Activated CD4-positive, alpha-beta T cell treated with anti-CD3 and anti-CD28 coated beads for 4 hours (primary cell): ENCODE data around the gene MEN1.
"Not testable (repeated sequence)": the region's sequence is repeated elsewhere in the genome, so short reads cannot be mapped to it uniquely, and the experiment has no call there.

ENCODE experiments used
- DNase-seq, 2 donors: peaks; one replicate each; pipeline ENCODE4 v3.0.0-alpha.2; 2020

MEN1 gene

DNA sequence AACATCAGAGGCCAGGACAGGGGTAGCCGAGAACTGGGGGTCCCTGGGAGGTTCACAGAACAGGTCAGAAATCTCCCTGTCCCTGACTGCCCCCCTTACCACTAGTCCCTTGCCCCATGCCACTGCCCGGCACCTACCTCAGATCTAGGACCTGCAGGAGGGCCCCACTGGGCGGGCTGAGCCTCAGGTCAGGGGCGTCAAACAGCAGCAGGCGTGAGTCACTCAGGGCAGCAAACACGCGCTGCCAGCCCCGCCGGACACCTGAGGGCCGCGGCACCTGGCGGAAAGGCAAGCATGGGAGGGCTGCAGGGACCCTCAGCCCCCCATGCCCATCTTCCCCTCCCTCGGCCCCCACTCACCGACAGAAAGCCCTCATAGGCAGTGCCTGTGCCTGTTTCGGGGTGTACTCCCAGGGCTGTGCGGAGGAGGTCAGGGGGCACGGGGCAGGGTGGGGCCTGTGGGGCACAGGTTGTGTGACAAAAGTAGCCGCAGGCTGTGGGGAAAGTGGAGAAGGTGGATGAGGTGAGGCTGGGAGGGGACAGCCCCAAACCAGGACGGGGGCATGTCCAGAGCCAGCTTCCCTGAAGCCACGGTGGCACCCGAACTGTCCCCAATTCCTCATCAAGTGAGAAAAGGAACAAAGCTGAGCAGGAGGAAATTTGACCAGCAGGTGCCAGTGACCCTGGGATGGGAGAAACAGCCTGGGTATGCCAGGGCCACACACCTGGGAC lies 22.3 kb upstream of the MEN1 start:
- no peak for DNase-seq

DNA sequence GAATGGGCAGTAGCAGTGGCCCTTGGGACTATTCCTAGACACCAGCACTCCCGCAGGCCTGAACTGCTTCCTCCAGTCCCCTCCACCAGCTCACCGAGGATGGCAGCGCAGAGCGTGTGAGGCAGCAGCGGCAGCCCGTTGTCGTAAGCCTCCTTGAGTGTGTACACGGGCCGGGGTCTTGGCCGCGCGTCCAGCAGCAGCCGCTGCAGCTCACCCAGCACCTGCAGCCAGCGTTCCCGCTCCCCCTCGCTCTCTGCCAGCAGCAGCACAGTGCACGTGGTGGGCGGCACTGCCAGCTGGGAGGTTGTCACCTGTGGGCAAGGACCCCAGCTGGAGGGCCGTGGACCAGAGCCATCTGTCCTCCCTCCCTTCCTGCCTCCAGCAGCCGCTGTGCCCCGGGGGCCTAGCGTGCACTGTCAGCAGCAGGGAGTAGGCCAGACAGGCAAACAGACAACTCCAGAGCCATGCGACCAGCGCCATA lies 21.1 kb upstream of the MEN1 start:
- no peak for DNase-seq

DNA sequence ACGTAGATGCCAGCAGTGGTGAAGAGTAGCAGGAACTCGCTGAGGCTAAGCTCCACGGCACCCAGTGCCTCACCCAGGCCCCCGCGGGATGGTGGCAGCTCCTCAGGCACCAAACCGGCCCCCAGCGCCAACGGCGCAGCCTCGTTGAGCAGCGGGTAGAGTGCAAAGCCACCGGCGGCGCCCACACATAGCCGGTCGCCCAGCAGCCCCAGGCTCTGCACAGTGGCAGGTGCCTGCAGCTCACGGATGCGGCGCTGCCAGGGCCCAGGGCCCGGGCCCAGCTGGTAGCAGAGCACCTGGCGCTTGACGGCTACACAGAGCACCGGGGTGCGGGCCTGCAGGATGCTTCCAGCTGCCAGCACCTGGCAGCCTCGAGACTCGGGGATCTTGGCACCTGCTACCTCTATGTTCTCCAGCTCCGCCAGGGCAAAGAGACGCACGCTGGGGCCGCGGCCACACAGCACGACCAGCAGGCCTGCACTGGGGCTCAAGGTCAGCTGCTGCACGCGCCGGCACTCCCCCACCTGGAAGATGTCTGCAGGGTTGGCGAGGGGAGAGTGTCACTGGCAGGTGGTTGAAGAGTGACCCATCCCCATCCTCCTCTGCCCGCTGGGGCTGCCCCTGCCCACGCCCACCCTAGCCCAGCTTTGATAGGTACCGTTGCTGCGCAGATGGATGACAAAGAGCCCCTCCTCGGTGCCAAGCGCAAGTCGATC lies 19.3 kb upstream of the MEN1 start:
- no peak for DNase-seq

DNA sequence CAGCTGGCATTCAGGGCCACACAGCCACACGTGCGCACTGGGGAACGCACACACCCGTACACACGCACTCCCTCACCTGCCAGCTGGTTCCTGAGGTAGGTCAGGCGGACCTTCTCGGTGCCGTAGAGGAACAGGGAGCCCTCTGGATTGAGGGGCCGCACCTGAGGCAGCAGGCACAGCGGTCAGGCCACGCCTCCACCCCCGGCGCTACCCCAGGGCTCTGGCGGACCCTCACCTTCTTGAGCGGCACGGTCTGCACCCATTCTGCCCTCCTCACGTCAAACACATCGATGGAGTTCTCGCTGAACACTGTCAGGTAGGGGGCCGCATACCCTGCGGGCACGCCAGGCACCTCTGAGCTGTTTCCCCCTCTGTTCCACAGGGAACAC lies 17.1 kb upstream of the MEN1 start:
- DNase-seq: no peak

DNA sequence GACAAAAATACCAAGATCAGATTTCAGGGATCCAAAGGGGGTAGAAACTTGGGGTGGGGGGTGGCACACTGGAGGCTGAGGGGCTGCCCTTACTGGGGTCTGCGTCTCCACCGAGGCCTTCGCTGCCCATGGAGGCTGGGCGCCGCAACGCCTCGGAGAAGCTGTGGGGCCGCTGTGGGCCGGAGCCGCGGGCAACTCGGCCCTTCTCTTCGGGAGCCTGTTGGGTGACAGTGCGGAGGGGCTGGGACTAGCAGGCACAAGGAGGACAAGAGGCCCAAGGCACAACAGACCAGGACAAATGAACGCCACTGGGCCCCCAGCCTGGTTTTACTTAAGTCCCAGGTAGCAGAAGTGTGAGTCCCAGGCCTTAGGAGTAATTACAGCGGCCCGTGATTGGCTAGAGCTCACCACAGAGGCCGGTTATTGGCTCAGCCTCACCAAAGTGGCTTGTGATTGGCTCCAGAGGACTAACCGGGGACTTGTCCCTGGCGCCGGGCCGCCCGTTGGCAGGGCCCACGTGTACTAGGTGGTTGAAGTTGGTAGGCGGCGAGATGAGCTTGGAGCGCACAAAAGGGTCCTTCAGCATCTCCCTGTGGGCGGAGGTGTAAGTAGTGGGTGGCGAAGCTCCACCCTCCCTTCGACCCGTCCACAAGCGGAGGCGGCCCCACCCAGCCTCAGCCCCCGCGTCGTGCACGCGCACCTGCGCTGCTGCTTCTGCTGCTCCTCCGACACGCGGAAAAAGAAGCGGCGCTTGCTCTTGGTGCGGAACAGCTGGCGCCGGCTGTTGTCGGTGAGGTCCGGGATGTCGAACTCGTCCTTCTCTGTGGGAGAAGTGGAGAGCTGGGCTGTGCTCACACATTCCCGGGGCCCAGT lies 16.5 kb upstream of the MEN1 start:
- DNase-seq: no peak

DNA sequence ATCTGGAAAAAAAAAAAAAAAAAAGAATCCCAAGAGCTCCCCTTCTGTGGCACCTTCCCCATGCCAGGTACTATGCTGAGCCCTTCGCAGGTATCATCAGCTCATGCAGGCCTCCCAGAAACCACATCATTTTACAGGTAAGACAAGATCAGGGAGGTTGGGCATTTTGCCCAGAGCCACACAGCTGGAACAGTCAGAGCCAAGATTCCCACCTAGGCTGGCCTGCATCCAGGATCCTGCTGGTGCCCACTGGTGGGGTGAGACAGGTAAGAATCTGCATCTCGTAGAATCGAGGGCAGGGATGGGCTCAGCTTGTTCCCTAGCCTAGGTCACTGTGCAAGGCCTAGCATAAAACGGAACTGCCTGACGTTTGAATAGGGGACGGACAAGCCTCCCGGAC lies 15.7 kb upstream of the MEN1 start:
- no peak for DNase-seq

DNA sequence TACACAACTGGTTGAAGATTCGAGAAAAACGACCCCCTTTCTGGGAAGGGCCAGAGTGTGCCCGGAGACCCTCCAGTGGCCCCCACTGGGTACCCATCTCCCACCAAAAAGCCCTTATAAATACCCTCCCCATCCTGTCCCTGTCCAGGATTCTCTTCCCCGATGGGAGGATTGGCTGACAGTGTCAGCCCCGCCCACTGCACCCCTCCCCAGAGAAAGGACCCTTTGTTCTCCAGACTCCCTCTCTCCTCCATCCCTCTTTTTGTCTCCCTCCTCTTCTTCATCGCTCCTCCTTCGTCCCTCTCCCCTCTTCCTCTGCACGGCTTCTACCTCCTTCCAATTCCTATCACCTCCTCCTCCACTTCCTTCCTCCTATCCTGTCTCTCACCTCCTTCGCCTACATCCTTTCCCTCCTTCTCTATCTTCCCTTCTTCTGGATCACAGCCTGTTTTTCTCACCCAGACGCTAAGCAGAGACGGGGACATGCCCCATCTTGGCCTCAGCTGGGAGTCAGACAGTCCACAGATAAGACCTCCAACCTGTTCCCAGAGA lies 13.3 kb upstream of the MEN1 start:
- no peak for DNase-seq

DNA sequence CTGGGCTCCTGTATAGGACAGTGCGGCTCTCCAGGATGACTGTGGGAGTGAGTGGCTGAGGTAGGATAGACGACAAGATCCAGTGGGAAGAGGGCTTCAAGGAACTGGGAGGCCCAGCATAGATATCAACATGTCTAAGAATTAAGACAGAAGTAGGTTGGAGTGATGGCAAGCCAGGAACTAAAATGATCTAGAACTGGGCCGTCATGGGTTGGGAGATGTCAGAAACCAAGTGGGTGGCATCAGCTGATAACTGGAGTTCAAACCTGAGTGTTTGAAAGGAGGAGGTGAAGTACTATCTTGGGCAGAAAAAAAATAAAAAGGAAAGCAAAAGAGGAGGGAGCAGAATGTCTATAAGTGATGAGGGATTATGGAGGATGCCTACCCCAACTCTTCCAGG lies 7.1 kb upstream of the MEN1 start:
- DNase-seq: no peak

DNA sequence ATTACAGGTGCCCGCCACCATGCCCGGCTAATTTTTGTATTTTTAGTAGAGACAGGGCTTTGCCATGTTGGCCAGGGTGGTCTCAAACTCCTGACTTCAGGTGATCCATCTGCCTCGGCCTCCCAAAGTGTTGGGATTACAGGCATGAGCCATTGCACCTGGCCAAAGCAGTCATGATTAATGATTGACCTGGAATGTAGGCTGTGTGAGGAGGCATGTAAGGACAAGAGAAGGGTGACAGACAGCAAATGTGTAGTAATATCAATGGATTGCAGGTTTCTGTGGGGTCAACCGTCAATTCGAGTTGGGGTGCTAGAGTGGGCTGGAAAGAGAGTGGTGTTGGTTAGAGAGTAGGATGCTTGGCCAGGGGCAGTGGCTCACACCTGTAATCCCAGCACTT lies 5.1 kb upstream of the MEN1 start:
- DNase-seq: not testable (repeated sequence)

DNA sequence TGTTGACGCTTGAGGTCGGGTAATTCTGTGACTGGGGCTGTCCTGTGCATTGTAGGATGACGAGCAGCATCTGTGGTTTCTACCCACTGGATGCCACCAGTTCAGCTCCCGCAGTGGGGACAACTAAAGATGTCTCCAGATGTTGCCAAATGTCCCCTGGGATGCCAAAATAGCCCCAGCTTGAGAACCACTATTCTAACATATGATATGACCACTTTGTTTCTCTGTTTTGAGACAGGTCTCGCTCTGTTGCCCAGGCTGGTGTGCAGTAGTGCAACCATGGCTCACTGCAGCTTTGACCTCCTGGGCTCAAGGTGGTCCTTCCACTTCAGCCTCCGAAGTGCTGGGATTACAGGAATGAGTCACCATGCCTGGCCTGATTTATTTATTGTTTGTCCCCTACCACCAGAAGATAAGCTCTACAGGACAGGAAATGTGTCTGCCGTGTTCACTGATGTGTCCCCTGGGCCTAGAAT lies 4.4 kb upstream of the MEN1 start:
- no peak for DNase-seq

DNA sequence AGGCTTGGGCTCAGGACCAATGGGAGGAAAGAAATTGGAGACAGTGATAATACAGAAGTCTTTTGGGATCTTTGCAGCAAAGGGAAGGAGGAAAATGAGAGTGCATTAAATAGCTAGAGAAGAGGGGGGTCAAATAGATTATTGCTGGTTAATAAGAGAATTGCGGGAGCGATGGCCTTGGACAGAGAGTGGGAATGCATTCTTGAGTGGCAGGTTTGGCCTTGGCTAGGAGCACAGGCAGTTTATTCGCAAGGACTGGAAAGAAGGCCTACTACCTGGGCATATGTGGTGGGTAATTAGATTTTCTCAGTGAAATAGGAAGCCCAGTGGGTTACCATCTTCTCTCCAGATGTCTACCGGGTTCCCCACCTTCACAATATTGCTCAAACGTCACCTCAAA lies 3.5 kb upstream of the MEN1 start:
- no peak for DNase-seq

DNA sequence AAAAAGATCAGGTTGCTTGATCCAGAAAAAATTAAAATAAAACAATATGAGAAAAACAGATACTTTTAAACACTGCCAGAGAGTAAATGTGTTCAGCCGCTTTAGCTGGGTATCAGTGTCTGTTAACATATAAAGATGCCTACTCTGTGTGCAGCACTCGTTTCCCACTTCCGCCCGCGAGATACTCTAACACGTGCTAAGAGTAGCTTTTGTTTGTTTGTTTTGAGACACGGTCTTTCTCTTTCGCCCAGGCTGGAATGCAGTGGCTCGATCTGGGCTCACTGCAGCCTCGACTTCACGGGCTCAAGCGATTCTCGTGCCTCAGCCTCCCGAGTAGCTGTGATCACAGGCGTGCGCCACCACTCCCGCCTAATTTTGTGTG lies 531 bp upstream of the MEN1 start:
- DNase-seq: no peak

DNA sequence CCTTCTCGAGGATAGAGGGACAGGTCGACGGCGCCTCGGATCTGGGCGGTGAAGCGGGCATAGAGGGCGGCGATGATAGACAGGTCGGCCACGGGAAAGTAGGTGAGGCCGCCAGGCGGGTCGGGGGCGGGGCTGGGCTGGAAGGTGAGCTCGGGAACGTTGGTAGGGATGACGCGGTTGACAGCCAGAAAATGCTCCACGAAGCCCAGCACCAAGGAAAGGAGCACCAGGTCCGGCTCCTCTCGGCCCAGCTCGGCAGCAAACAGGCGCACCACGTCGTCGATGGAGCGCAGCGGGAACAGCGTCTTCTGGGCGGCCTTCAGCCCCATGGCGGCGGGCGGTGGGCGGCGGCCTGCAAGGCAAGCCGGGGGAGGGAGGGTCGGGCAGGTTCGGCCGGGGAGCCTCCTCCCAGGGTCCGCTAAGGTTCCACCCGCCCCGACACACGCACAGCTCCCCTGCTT lies 540 bp downstream of the MEN1 start:
- DNase-seq: no peak

DNA sequence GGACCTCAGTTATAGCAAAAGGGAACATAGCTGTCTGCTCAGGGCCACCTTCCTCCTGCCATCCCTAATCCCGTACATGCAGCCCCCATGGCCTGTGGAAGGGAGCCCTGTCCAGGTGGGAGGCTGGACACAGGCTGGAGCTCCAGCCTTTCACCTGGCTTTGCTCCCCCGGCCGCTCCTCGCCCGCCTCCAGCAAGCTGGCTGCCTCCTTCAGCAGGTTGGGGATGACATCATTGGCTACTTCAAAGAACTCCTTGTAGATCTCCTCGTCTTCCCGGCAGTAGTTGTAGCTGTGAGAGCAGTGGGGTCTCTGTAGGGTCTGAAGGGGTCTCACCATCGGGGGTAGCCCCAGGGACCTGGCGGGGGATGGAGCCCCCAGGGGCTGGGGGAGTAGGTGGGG lies 4.9 kb downstream of the MEN1 start:
- DNase-seq: no peak

DNA sequence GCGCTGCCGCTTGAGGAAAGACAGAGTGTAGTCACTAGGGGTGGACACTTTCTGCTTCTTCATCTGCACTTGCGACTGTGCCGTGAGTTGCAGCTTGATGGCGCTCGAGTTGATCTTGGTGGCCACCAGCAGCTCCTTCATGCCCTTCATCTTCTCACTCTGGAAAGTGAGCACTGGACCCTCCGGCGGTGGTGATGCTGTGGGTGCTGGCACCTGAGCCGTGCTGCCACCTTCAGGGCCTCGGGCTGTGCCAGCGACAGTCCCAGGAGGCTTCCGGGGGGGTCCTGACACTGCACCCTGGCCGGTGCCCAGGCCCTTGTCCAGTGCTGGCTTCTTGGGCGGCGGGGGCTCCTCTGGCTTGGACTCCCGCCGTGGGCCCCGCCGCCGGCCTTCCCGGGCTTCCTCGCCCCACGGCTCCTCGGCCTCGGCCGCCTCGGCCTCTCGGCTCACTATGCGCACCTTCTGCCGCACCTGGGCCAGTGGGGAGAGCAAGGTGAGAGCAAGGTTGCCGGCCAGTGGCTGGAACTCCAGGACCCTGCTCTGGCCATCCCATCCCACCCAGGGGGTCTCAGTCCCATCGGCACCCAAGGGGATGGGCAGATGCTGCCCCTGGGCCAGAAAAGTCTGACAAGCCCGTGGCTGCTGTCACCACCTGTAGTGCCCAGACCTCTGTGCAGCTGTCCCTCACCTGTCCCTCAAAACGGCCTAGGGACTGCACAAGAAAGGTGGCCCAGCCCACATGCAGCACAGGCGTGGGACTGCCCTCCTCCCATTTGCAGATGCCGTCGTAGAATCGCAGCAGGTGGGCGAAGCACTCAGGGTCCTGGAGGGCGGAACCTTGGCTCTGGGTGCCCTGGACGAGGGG lies 5.8 kb downstream of the MEN1 start:
- no peak for DNase-seq

DNA sequence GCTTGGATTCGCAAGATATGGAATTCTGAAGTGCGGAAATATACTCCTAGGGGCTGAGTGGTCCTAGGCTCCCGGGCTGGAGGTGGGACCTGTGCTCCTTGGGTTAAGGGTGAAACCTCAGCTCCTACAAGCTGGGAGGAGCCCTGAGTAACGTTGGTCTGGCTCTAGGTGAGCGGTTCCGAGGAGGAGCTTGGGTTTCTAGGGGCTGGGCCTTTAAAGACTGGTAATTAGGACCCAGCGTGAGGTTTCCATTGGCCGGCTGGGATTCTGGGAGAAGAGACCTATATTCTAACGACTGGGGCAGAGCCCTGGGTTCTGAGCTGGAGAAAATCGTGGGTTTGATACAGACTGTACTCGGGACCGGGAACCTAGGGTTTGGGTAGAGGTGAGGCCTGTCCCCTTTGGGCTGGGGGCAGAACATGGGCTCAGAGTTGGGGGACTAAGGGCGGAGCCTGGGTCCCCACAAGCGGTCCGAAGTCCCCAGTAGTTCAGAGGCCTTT lies 6.5 kb downstream of the MEN1 start:
- DNase-seq: no peak

DNA sequence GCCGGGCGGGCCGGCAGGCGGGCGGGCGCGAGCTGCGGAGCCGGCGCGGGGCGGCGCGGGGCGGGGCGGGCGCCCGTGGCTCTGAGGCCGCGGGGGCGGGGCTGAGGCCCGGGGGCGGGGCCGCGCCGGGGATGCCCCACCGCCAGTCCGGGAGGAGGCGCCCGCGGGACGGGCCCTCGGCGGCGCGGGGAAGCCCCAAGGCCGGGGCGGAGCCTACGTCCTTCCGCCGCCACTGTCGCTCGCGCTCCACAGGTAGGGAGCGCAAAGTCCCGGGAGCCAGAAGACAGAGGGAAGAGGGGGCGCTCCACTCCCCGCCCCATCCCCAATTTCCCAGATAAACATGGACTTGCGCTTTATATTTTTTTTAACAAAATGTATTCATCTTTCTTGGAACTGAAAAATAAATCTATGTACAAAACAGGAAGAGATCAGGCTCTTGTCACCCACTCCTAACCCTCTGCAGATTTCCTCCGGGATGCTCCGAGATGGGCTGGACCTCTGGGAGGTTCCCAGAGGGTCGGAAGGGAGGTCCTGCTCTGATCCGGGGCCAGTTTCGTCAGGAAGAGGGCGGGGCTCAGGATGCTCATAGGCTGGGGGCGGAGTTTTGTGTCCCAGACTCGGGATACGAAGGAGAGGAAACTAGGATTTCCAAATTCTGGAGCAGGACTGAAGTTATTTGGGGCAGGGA lies 7.0 kb downstream of the MEN1 start, which contains the start of gene MAP4K2:
TSS of gene MAP4K2 (minus strand) at position 57 of the 688 bp plus-strand sequence. CDS start 65 bp downstream, outside the sequence.
- DNase-seq: peak; percentile 80 to 86

DNA sequence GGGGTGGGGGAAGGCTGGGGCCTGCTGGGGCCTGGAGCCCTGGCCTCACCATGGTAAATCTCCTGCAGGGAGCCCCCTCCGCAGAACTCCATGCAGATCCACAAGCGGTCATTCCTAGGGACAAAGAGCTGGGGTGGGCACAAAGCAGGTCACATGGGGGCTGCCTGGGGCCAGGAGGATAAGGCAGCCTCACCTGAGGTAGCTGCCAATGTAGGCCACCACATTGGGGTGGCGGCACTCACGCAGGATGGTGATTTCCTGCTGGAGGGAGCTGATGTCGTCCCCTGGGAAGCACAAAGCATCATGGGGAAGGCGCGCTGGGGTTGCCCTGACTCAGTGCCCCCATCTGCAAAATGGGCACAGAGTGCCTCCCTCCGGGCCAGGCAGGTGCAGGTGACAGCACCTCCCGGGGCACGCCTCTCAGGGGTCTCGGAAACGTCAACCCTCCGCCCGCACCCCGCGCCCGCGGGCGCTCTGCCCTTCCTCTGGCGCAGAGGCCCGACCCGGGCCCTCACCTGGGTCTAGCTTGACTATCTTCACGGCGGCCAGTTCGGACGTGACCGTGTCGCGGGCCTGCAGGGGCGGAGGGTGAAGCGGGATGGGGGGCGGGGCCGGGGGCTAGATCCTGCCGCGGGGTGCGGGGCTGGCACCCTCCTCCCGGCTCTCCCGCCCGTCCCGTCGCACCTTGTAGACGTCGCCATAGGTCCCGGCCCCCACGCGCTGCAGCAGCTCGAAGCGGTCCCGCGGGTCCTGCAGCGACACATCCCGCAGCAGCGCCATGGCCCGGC lies 7.8 kb downstream of the MEN1 start:
- peak; percentile 35 to 40 for DNase-seq

DNA sequence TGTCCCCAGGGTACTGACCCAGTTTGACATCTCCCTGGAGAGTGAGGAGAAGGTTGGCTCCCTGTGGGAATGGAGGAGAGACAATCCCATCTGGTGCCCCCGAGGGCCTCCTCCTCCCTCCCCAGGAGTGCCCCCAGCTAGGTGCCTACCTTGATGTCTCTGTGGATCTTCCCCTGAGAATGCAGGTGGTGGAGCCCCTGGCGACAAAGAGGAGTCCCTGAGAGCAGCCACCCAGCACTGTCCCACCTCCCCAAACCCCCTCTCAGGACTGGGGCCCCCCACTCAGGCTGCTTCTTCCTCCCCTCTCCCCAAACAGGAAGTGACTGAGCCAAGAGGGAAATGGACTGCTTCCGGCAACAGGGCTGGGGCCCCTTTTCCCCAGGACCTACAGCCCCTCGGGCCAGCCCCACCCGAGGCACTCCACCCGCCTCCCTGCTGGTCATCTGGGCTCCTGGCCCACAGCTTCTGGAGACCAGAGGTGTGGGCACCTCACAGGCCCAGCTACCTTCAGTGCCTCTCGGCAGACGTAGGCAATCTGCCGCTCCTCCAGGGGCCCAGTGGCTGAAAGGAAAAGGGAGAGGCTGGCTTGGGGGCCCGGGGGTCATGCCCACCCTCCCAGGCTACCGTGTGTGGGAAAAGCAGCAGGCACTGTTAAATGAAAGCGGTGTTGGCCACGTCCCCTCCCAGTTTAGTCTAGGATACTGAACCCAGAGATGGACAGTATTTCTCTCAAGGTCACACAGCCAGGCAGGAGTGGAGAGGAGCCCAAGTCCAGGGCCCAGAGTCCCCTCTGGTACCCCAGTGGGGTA lies 8.6 kb downstream of the MEN1 start:
- DNase-seq: no peak

DNA sequence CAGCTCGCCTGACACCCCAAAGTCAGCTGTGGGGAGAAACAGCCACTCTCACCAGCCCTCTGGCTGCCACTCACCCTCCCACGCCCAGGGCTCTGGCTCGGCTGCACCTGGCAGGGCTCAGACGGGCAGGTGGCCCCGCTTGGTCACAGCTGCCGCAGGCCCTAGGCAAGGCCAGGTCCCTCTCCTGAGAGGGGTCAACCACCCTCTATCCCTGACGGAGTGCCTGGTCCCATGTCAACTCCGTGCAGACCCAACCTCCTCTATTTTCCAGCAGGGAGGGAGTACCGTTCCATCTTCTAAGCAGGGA lies 9.2 kb downstream of the MEN1 start:
- no peak for DNase-seq
